ENCODE measurements around the gene CD74.

DNA sequence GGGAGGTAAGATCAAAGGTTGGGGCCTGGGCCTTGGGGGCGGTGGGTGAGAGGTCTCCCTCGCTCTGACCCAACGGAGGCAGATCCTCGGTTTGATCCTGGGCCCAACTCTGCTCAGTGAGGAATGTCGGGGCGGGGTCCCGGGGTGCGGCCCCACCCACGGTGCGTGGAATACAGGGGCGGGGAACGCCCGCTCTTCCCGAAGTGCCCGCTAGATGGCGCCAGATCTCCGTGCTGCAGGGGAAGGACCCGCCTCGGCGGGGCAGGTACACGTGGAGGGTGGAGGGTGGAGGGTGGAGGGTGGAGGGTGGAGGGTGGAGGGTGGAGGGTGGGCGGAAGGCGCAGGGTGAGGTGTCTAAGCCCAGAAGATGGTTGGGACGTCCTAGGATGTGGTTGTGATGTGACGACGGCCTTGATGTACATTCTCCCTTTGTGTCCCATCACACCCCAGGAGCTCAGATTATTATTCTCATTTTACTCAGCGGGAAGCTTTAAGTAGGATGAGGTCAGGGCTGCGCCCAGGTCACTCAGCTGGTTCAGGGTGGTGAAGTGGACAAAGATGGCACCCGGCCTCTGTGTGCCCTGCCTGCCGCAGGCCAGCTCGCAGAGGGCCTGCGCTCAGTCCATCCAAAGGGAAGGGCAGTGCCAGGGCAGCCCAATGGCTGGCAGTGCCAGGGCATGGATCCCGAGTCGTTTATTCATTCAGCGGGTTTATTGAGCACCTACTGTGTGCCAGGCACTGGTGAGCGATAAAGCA, 46.3 kb upstream of the CD74 start:
- TF ChIP-seq CTCF (IDR thresholded peaks at IDR 0.05 in 4 of 5, conservative IDR thresholded peaks at IDR 0.05 in 1 of 5) = peak; percentile 71 to 96 (median 91)
- no peak for TF ChIP-seq POLR2A (IDR thresholded peaks at IDR 0.05)

Measured in gastrocnemius medialis (tissue), 4 donors.